HL-60 (cell line): ENCODE measurements around the gene TMEM156.
"Not testable (repeated sequence)": the region's sequence is repeated elsewhere in the genome, so short reads cannot be mapped to it uniquely, and the experiment has no call there.

Experiments used
- DNase-seq, 2 experiments: peaks; one replicate each; pipeline ENCODE4 v3.0.0-alpha.2; 2010 to 2020; ENCODE audit warnings: low read depth in 1 of 2, low spot score in 1 of 2
- H3K27ac ChIP-seq: fragments of 250-450 bp; sonication (Bioruptor Pico); replicated peaks from 2 replicates; pipeline ENCODE4 v1.5.1; 2020; ENCODE audit warnings: mild to moderate bottlenecking, moderate library complexity
- H3K27me3 ChIP-seq: fragments of 250-450 bp; sonication (Bioruptor Pico); 2 replicates; pipeline ENCODE4 v1.5.1; 2021; ENCODE audit warnings: mild to moderate bottlenecking, moderate library complexity; ENCODE audit not compliant: insufficient read depth, poor library complexity, severe bottlenecking
- H3K4me3 ChIP-seq: replicated peaks from 2 replicates; pipeline ENCODE4 v1.5.1; 2011; ENCODE audit warnings: mild to moderate bottlenecking, control low read depth, low read length; ENCODE audit not compliant: insufficient read depth
- GABPA ChIP-seq: IDR thresholded peaks from 2 replicates; pipeline ENCODE4 v1.6.1; 2012; ENCODE audit warnings: low read depth
- POLR2AphosphoS5 ChIP-seq: IDR thresholded peaks from 2 replicates; pipeline ENCODE4 v1.6.1; 2012; ENCODE audit warnings: low read depth
- SPI1 ChIP-seq: IDR thresholded peaks from 2 replicates; pipeline ENCODE4 v1.6.1; 2012; ENCODE audit warnings: low read depth, mild to moderate bottlenecking, borderline replicate concordance
- TF ChIP-seq, protein P1 (sequence below): IDR thresholded peaks from one replicate; pipeline ENCODE4 v1.5.1; 2011; ENCODE audit warnings: low read length, control low read depth, inconsistent platforms; ENCODE audit not compliant: insufficient read depth
- TF ChIP-seq, protein P2 (sequence below): IDR thresholded peaks from 2 replicates; pipeline ENCODE4 v1.6.1; 2012; ENCODE audit warnings: low read depth; ENCODE audit not compliant: insufficient replicate concordance

TMEM156 gene

DNA sequence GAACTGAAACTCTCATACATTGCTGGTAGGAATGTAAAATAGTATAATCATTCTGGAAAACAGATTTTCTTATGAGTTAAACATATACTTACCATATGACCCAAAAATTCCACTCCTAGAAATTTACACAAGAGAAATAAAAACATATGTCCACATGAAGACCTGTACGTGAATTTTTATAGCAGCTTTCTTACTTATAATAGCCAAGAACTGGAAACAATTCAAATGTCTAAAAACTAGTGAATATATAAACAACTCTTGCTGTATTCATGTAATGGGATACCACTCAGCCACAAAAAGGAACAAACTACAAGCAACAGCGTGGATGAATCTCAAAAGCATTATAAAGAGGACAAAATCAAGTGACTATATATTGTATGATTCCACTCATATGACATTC lies 27.5 kb downstream of the TMEM156 start:
- Histone ChIP-seq H3K4me3 (no peak overlapping the region), H3K27me3 (no peaks in the 10 kb centered on the region), H3K27ac (no peak overlapping the region)
- TF ChIP-seq GABPA (no peak), SPI1 (no peak), POLR2AphosphoS5 (no peak)
- TF ChIP-seq, protein P1, sequence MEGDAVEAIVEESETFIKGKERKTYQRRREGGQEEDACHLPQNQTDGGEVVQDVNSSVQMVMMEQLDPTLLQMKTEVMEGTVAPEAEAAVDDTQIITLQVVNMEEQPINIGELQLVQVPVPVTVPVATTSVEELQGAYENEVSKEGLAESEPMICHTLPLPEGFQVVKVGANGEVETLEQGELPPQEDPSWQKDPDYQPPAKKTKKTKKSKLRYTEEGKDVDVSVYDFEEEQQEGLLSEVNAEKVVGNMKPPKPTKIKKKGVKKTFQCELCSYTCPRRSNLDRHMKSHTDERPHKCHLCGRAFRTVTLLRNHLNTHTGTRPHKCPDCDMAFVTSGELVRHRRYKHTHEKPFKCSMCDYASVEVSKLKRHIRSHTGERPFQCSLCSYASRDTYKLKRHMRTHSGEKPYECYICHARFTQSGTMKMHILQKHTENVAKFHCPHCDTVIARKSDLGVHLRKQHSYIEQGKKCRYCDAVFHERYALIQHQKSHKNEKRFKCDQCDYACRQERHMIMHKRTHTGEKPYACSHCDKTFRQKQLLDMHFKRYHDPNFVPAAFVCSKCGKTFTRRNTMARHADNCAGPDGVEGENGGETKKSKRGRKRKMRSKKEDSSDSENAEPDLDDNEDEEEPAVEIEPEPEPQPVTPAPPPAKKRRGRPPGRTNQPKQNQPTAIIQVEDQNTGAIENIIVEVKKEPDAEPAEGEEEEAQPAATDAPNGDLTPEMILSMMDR, result no peak
- TF ChIP-seq, protein P2, sequence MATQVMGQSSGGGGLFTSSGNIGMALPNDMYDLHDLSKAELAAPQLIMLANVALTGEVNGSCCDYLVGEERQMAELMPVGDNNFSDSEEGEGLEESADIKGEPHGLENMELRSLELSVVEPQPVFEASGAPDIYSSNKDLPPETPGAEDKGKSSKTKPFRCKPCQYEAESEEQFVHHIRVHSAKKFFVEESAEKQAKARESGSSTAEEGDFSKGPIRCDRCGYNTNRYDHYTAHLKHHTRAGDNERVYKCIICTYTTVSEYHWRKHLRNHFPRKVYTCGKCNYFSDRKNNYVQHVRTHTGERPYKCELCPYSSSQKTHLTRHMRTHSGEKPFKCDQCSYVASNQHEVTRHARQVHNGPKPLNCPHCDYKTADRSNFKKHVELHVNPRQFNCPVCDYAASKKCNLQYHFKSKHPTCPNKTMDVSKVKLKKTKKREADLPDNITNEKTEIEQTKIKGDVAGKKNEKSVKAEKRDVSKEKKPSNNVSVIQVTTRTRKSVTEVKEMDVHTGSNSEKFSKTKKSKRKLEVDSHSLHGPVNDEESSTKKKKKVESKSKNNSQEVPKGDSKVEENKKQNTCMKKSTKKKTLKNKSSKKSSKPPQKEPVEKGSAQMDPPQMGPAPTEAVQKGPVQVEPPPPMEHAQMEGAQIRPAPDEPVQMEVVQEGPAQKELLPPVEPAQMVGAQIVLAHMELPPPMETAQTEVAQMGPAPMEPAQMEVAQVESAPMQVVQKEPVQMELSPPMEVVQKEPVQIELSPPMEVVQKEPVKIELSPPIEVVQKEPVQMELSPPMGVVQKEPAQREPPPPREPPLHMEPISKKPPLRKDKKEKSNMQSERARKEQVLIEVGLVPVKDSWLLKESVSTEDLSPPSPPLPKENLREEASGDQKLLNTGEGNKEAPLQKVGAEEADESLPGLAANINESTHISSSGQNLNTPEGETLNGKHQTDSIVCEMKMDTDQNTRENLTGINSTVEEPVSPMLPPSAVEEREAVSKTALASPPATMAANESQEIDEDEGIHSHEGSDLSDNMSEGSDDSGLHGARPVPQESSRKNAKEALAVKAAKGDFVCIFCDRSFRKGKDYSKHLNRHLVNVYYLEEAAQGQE, result no peak
- no peak for DNase-seq

DNA sequence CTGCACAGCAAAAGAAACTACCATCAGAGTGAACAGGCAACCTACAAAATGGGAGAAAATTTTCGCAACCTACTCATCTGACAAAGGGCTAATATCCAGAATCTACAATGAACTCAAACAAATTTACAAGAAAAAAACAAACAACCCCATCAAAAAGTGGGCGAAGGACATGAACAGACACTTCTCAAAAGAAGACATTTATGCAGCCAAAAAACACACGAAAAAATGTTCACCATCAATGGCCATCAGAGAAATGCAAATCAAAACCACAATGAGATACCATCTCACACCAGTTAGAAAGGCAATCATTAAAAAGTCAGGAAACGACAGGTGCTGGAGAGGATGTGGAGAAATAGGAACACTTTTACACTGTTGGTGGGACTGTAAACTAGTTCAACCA lies 30.2 kb downstream of the TMEM156 start:
- H3K27me3 ChIP-seq, DNase-seq, H3K27ac ChIP-seq, H3K4me3 ChIP-seq: not testable (repeated sequence)

DNA sequence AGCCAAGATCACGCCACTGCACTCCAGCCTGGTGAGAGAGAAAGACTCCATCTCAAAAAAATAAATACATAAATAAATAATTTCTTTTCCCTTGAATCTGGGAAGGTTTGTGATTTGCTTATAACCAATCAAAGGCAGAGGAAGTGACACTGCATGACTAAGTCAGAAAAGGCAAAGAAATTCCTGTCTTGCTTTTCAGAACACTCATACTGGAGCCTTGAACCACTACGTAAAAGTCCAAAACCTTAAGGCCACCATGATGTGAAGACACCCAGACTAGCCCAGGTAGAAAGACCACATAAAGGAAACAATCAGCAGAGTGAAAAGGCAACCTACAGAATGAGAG lies 36.6 kb downstream of the TMEM156 start:
- DNase-seq, result no peak
- no peak overlapping the region for H3K27ac ChIP-seq
- TF ChIP-seq, protein P1, result no peak
- TF ChIP-seq SPI1, result no peak
- TF ChIP-seq, protein P2, result no peak
- no peak for TF ChIP-seq POLR2AphosphoS5
- TF ChIP-seq GABPA, result no peak
- no peak overlapping the region for H3K4me3 ChIP-seq
- no peaks in the 10 kb centered on the region for H3K27me3 ChIP-seq

DNA sequence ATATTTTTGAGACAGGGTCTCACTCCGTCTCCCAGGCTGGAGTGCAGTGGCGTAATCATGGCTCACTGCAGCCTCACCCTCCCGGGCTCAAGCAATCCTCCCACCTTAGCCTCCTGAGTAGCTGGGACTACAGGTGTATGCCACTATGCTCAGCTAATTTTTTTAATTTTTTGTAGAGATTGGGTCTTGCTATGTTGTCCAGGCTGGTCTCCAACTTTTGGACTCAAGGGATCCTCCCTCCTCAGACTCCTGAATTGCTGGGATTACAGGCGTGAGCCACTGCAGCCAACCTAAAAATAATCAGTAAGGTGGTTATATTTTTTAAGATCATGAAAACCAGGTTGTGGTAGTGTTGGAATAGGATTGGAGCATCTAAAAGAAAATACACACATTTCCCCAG lies 38.1 kb downstream of the TMEM156 start:
- H3K27ac ChIP-seq, result no peak overlapping the region
- TF ChIP-seq POLR2AphosphoS5, result no peak
- no peak for TF ChIP-seq GABPA
- TF ChIP-seq, protein P2, result no peak
- no peak for TF ChIP-seq SPI1
- TF ChIP-seq, protein P1, result no peak
- no peak for DNase-seq
- no peak overlapping the region for H3K4me3 ChIP-seq
- H3K27me3 ChIP-seq, result no peaks in the 10 kb centered on the region
